Measurements from ENCODE around the gene MYRF.

DNA sequence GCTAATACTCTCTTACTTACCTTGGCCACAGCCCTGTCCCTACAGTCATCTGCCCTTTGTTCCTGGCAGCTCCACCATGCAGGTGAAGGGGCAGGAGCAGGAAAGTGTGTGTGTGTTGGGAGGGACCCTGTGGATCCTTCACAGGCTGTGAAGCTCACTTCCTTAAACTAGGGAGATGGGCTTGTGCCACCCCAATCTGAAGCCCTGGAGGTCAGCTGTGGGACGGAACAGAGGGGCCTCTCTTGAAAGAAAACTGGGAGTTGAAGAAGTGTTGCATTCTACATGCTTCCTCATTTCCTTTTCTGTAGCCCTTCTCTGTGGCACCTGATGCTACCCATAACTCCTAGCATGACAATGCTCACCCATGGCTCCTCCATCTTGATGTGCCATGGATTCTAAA lies 52.7 kb downstream of the MYRF start:
- no peak for TF ChIP-seq ZFP1 (CRISPR knock-in tag; IDR thresholded peaks at IDR 0.05)
- TF ChIP-seq, protein P1, sequence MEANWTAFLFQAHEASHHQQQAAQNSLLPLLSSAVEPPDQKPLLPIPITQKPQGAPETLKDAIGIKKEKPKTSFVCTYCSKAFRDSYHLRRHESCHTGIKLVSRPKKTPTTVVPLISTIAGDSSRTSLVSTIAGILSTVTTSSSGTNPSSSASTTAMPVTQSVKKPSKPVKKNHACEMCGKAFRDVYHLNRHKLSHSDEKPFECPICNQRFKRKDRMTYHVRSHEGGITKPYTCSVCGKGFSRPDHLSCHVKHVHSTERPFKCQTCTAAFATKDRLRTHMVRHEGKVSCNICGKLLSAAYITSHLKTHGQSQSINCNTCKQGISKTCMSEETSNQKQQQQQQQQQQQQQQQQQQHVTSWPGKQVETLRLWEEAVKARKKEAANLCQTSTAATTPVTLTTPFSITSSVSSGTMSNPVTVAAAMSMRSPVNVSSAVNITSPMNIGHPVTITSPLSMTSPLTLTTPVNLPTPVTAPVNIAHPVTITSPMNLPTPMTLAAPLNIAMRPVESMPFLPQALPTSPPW (CRISPR knock-in tag; IDR thresholded peaks at IDR 0.05): no peak
- TF ChIP-seq, protein P2, sequence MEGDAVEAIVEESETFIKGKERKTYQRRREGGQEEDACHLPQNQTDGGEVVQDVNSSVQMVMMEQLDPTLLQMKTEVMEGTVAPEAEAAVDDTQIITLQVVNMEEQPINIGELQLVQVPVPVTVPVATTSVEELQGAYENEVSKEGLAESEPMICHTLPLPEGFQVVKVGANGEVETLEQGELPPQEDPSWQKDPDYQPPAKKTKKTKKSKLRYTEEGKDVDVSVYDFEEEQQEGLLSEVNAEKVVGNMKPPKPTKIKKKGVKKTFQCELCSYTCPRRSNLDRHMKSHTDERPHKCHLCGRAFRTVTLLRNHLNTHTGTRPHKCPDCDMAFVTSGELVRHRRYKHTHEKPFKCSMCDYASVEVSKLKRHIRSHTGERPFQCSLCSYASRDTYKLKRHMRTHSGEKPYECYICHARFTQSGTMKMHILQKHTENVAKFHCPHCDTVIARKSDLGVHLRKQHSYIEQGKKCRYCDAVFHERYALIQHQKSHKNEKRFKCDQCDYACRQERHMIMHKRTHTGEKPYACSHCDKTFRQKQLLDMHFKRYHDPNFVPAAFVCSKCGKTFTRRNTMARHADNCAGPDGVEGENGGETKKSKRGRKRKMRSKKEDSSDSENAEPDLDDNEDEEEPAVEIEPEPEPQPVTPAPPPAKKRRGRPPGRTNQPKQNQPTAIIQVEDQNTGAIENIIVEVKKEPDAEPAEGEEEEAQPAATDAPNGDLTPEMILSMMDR (IDR thresholded peaks at IDR 0.05 in 2 of 3, conservative IDR thresholded peaks at IDR 0.05 in 1 of 3; ENCODE audit: insufficient read depth in 2 of 3, low read depth in 1 of 3, low read length in 3 of 3): no peak
- no peak for TF ChIP-seq ATF7 (IDR thresholded peaks at IDR 0.05)
- TF ChIP-seq MED1 (CRISPR knock-in tag; IDR thresholded peaks at IDR 0.05; ENCODE audit: borderline replicate concordance): no peak
- TF ChIP-seq ZNF232 (CRISPR knock-in tag; IDR thresholded peaks at IDR 0.05): no peak
- no peak for TF ChIP-seq JUNB (CRISPR knock-in tag; conservative IDR thresholded peaks at IDR 0.05)

Data from K562 (cell line).